NCI-H526 treated with DMSO at 0.1 percent for 48 hours (cell line): ENCODE data around the gene CERS6.
A peak's percentile ranks its signal among the peaks of the same experiment; 100 is the strongest.

Source experiments
- DNase-seq: peaks from one replicate; lab custom pipeline; 2025; lab: John Stamatoyannopoulos, UW

The CERS6 gene

GRCh38 chr2:168702579-168702978 is 246.5 kb downstream of the CERS6 start:
- no peak for DNase-seq

- peak; percentile 94 for DNase-seq
Observed at GRCh38 chr2:168703926-168704325, 247.9 kb downstream of the CERS6 start.

- peak; percentile 54 for DNase-seq
Observed at GRCh38 chr2:168705534-168706470, 249.7 kb downstream of the CERS6 start.

GRCh38 chr2:168706806-168707205 is 250.7 kb downstream of the CERS6 start:
- DNase-seq, result peak; percentile 39

GRCh38 chr2:168708080-168708479 is 252.0 kb downstream of the CERS6 start:
- DNase-seq, result peak; percentile 94

- no peak for DNase-seq
Observed at GRCh38 chr2:168710754-168711467, 254.8 kb downstream of the CERS6 start.

GRCh38 chr2:168712053-168712452 is 256.0 kb downstream of the CERS6 start:
- DNase-seq, result peak; percentile 19

GRCh38 chr2:168713325-168713724 is 257.3 kb downstream of the CERS6 start:
- no peak for DNase-seq

GRCh38 chr2:168715849-168716248 is 259.8 kb downstream of the CERS6 start:
- DNase-seq, result no peak

- DNase-seq, result no peak
Observed at GRCh38 chr2:168716839-168717238, 260.8 kb downstream of the CERS6 start.

- no peak for DNase-seq
Observed at GRCh38 chr2:168717790-168718502, 261.9 kb downstream of the CERS6 start.

GRCh38 chr2:168718622-168719021 is 262.6 kb downstream of the CERS6 start:
- no peak for DNase-seq

GRCh38 chr2:168719446-168719845 is 263.4 kb downstream of the CERS6 start:
- no peak for DNase-seq

- no peak for DNase-seq
Observed at GRCh38 chr2:168722592-168722991, 266.5 kb downstream of the CERS6 start.

- no peak for DNase-seq
Observed at GRCh38 chr2:168723275-168723899, 267.3 kb downstream of the CERS6 start.

- DNase-seq, result no peak
Observed at GRCh38 chr2:168726375-168726774, 270.3 kb downstream of the CERS6 start.

- DNase-seq, result no peak
Observed at GRCh38 chr2:168727904-168728470, 271.9 kb downstream of the CERS6 start.

- DNase-seq, result no peak
Observed at GRCh38 chr2:168729455-168729854, 273.4 kb downstream of the CERS6 start.

GRCh38 chr2:168730344-168730743 is 274.3 kb downstream of the CERS6 start:
- no peak for DNase-seq

GRCh38 chr2:168731002-168731401 is 274.9 kb downstream of the CERS6 start:
- no peak for DNase-seq

GRCh38 chr2:168731616-168732015 is 275.5 kb downstream of the CERS6 start:
- DNase-seq, result no peak

GRCh38 chr2:168732100-168732499 is 276.0 kb downstream of the CERS6 start:
- no peak for DNase-seq
